PFSK-1 (cell line): ENCODE results near the gene E2F7.

Experiments
- FOXP2 ChIP-seq: optimal IDR thresholded peaks from 2 replicates; pipeline ENCODE3; 2011; ENCODE audit warnings: borderline replicate concordance, control low read depth, inconsistent platforms; ENCODE audit not compliant: insufficient read depth; ENCODE audit errors: extremely low read length, extremely low read depth
- POLR2AphosphoS5 ChIP-seq: IDR thresholded peaks from 2 replicates; pipeline ENCODE4 v1.6.1; 2012; ENCODE audit warnings: low read depth, mild to moderate bottlenecking, control low read depth, low read length, moderate library complexity
- REST ChIP-seq, 2 experiments: IDR thresholded peaks; 2 replicates each; pipeline versions ENCODE4 v1.6.1 to v1.8.0; 2011 to 2012; ENCODE audit warnings: low read depth in 2 of 2, low read length in 2 of 2, control low read depth in 1 of 2, inconsistent platforms in 1 of 2, mild to moderate bottlenecking in 1 of 2, moderate library complexity in 1 of 2; ENCODE audit not compliant: insufficient read depth in 1 of 2
- SIN3A ChIP-seq: IDR thresholded peaks from 2 replicates; pipeline ENCODE4 v1.6.1; 2012; ENCODE audit warnings: mild to moderate bottlenecking, low read length, moderate library complexity, borderline replicate concordance; ENCODE audit not compliant: insufficient read depth
- TAF1 ChIP-seq: IDR thresholded peaks from 2 replicates; pipeline ENCODE4 v1.6.1; 2012; ENCODE audit warnings: low read length, control low read depth, borderline replicate concordance; ENCODE audit not compliant: insufficient read depth

GRCh38 chr12:77002382-77002781 is 63.0 kb downstream of the E2F7 start:
- TF ChIP-seq POLR2AphosphoS5: no peak
- TF ChIP-seq REST (IDR thresholded peaks at IDR 0.05; ENCODE audit: insufficient read depth in 1 of 2, low read depth in 2 of 2, low read length in 2 of 2): no peak
- no peak for TF ChIP-seq FOXP2
- TF ChIP-seq SIN3A: no peak
- TF ChIP-seq TAF1: no peak
